ENCODE data around the gene ABTB1.

Gene ABTB1

GRCh38 chr3:127644641-127645370 is 27.9 kb upstream of the ABTB1 start:
- Histone ChIP-seq H3K27me3 (ENCODE audit: insufficient read depth, poor library complexity, severe bottlenecking) (no peaks in the 10 kb centered on the region), H3K27ac (replicated peaks) (no peak overlapping the region), H3K4me3 (replicated peaks; ENCODE audit: insufficient read depth, low read length) (no peak overlapping the region)
- DNase-seq (ENCODE audit: low read depth in 1 of 2, low spot score in 1 of 2) = no peak
- TF ChIP-seq SPI1 (IDR thresholded peaks at IDR 0.05; ENCODE audit: borderline replicate concordance, low read depth) (no peak), CTCF (IDR thresholded peaks at IDR 0.05; ENCODE audit: insufficient read depth, low read length) (no peak), REST (IDR thresholded peaks at IDR 0.05; ENCODE audit: insufficient replicate concordance, low read depth) (no peak)

- TF ChIP-seq CTCF (IDR thresholded peaks at IDR 0.05; ENCODE audit: insufficient read depth, low read length) = no peak
- DNase-seq (ENCODE audit: low read depth in 1 of 2, low spot score in 1 of 2) = no peak
- Histone ChIP-seq H3K27me3 (ENCODE audit: insufficient read depth, poor library complexity, severe bottlenecking) (no peaks in the 10 kb centered on the region), H3K4me3 (replicated peaks; ENCODE audit: insufficient read depth, low read length) (no peak overlapping the region), H3K27ac (replicated peaks) (no peak overlapping the region)
Measured at GRCh38 chr3:127645371-127646015, 27.3 kb upstream of the ABTB1 start.

GRCh38 chr3:127646501-127647046 is 26.2 kb upstream of the ABTB1 start:
- Histone ChIP-seq H3K4me3 (replicated peaks; ENCODE audit: insufficient read depth, low read length) (no peak overlapping the region), H3K27ac (replicated peaks) (no peak overlapping the region), H3K27me3 (ENCODE audit: insufficient read depth, poor library complexity, severe bottlenecking) (no peaks in the 10 kb centered on the region)
- DNase-seq (ENCODE audit: low read depth in 1 of 2, low spot score in 1 of 2) = no peak
- TF ChIP-seq REST (IDR thresholded peaks at IDR 0.05; ENCODE audit: insufficient replicate concordance, low read depth) = no peak
- TF ChIP-seq GABPA (IDR thresholded peaks at IDR 0.05; ENCODE audit: low read depth) = no peak
- no peak for TF ChIP-seq SPI1 (IDR thresholded peaks at IDR 0.05; ENCODE audit: borderline replicate concordance, low read depth)
- TF ChIP-seq CTCF (IDR thresholded peaks at IDR 0.05; ENCODE audit: insufficient read depth, low read length) = no peak
- no peak for TF ChIP-seq POLR2AphosphoS5 (IDR thresholded peaks at IDR 0.05; ENCODE audit: low read depth)
